Measurements from ENCODE around the gene FBXW8.
"Not testable (repeated sequence)": the region's sequence is repeated elsewhere in the genome, so short reads cannot be mapped to it uniquely, and the experiment has no call there.

FBXW8 gene

DNA sequence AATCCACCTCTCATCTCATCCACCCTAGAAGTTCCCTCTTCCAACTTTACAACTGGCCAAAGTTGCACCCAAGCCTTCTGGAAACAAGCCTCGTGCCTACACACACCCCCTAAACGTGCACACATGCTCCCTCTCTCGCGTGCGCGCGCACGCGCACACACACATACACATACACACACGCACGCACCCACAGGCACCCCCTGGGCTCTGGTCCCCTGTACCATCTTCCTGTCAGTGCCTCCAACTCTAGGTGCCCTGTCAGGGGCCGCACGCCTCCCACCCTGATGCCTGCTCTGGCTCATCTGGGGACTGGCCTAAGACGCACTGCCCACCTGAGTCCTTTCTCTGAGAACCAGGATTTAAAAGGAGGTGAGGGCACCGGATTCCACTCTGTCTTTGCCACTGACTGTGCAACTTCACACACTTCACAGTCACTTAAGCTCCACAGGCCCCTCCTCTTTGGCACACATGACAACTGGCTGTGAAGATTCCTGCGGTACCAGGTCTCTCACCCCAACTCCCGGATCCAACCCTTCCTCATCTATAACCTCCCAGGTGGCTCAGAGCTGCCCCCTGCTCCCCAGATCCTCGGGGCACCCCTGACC, 142.9 kb downstream of the FBXW8 start (continued):
- TF ChIP-seq, protein P1, sequence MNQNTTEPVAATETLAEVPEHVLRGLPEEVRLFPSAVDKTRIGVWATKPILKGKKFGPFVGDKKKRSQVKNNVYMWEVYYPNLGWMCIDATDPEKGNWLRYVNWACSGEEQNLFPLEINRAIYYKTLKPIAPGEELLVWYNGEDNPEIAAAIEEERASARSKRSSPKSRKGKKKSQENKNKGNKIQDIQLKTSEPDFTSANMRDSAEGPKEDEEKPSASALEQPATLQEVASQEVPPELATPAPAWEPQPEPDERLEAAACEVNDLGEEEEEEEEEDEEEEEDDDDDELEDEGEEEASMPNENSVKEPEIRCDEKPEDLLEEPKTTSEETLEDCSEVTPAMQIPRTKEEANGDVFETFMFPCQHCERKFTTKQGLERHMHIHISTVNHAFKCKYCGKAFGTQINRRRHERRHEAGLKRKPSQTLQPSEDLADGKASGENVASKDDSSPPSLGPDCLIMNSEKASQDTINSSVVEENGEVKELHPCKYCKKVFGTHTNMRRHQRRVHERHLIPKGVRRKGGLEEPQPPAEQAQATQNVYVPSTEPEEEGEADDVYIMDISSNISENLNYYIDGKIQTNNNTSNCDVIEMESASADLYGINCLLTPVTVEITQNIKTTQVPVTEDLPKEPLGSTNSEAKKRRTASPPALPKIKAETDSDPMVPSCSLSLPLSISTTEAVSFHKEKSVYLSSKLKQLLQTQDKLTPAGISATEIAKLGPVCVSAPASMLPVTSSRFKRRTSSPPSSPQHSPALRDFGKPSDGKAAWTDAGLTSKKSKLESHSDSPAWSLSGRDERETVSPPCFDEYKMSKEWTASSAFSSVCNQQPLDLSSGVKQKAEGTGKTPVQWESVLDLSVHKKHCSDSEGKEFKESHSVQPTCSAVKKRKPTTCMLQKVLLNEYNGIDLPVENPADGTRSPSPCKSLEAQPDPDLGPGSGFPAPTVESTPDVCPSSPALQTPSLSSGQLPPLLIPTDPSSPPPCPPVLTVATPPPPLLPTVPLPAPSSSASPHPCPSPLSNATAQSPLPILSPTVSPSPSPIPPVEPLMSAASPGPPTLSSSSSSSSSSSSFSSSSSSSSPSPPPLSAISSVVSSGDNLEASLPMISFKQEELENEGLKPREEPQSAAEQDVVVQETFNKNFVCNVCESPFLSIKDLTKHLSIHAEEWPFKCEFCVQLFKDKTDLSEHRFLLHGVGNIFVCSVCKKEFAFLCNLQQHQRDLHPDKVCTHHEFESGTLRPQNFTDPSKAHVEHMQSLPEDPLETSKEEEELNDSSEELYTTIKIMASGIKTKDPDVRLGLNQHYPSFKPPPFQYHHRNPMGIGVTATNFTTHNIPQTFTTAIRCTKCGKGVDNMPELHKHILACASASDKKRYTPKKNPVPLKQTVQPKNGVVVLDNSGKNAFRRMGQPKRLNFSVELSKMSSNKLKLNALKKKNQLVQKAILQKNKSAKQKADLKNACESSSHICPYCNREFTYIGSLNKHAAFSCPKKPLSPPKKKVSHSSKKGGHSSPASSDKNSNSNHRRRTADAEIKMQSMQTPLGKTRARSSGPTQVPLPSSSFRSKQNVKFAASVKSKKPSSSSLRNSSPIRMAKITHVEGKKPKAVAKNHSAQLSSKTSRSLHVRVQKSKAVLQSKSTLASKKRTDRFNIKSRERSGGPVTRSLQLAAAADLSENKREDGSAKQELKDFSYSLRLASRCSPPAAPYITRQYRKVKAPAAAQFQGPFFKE (tag by site-specific recombination; IDR thresholded peaks at IDR 0.05; ENCODE audit: borderline replicate concordance), result no peak
- TF ChIP-seq, protein P2, sequence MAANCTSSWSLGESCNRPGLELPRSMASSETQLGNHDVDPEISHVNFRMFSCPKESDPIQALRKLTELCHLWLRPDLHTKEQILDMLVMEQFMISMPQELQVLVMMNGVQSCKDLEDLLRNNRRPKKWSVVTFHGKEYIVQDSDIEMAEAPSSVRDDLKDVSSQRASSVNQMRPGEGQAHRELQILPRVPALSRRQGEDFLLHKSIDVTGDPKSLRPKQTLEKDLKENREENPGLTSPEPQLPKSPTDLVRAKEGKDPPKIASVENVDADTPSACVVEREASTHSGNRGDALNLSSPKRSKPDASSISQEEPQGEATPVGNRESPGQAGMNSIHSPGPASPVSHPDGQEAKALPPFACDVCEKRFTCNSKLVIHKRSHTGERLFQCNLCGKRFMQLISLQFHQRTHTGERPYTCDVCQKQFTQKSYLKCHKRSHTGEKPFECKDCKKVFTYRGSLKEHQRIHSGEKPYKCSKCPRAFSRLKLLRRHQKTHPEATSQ (tag by site-specific recombination; IDR thresholded peaks at IDR 0.05), result no peak
- TF ChIP-seq ZNF626 (tag by site-specific recombination; IDR thresholded peaks at IDR 0.05) (no peak), BCL11B (tag by site-specific recombination; IDR thresholded peaks at IDR 0.05; ENCODE audit: low read depth) (no peak), ZNF426 (tag by site-specific recombination; IDR thresholded peaks at IDR 0.05) (no peak), ZNF449 (tag by site-specific recombination; IDR thresholded peaks at IDR 0.05) (no peak)

DNA sequence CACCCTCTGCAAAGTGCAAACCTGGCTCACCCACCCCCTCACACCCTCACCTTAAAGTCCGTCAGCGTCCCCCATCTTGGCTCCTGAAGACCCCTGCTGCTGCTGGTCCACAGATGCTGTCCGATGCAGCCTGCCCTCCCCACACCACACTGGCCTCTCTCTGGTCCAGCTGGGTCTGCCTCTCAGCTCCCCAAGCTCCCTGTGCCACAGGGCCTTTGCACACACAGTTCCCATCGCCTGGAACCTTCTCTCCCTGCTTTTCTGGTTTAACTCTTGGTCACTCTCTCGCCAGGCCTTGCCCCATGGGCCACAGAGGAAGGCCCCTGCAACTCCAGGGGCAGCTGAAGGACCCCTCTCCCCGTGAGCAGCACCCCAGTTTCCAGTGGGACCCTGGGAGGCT, 143.5 kb downstream of the FBXW8 start:
- TF ChIP-seq ZNF423 (tag by site-specific recombination; IDR thresholded peaks at IDR 0.05), result no peak
- TF ChIP-seq ZNF623 (tag by site-specific recombination; IDR thresholded peaks at IDR 0.05), result peak; percentile 92
- no peak for TF ChIP-seq ZNF791 (tag by site-specific recombination; IDR thresholded peaks at IDR 0.05)
- CTCF ChIA-PET, result no interaction called here
- H3K4me1 ChIP-seq (ENCODE audit: control insufficient read depth, insufficient read depth, low read length), result no peaks in the 10 kb centered on the region
- H3K4me3 ChIP-seq (ENCODE audit: low read depth, low read length), result no peak overlapping the region
- H3K27ac ChIP-seq (ENCODE audit: extremely low read depth, low read depth, low read length), result no peak overlapping the region
- no peaks in the 10 kb centered on the region for H3K9me3 ChIP-seq (ENCODE audit: control insufficient read depth, insufficient read depth, low read depth, low read length)
- H3K36me3 ChIP-seq (ENCODE audit: control insufficient read depth in 2 of 2, insufficient read depth in 1 of 2, low read length in 2 of 2), result no peaks in the 10 kb centered on the region
- POLR2A ChIA-PET, result no interaction called here

- ChIA-PET POLR2A (interaction anchor here (0.7 kb wide), 1 partner anchor 1101 kb away, joined by 5 read pairs; no protein-coding TSS in a partner anchor), CTCF (interaction anchor here (0.6 kb wide), 2 partner anchors 7 to 792 kb away, joined by 3 read pairs; no protein-coding TSS in a partner anchor)
- H3K9me3 ChIP-seq (ENCODE audit: control insufficient read depth, insufficient read depth, low read depth, low read length); H3K27ac ChIP-seq (ENCODE audit: extremely low read depth, low read depth, low read length); H3K36me3 ChIP-seq (ENCODE audit: control insufficient read depth in 2 of 2, insufficient read depth in 1 of 2, low read length in 2 of 2); H3K4me1 ChIP-seq (ENCODE audit: control insufficient read depth, insufficient read depth, low read length); H3K4me3 ChIP-seq (ENCODE audit: low read depth, low read length): not testable (repeated sequence)
Observed at GRCh38 chr12:117057626-117058025, 146.9 kb downstream of the FBXW8 start.
